Activated T-cell treated with anti-CD3 and anti-CD28 coated beads, Interleukin-2, amount 50 U/mL, for 1 hour (primary cell): ENCODE results near the gene SLC43A3.
"Not testable (repeated sequence)": the region's sequence is repeated elsewhere in the genome, so short reads cannot be mapped to it uniquely, and the experiment has no call there.

ENCODE experiments used
- DNase-seq: peaks from one replicate; pipeline ENCODE4 v3.0.0-alpha.2; 2020

The SLC43A3 gene

GRCh38 chr11:57403802-57404147 is 23.1 kb downstream of the SLC43A3 start:
- no peak for DNase-seq

- not testable (repeated sequence) for DNase-seq
These were observed 23.7 kb downstream of the SLC43A3 start for GRCh38 chr11:57403003-57403801.

- no peak for DNase-seq
These were observed 24.5 kb downstream of the SLC43A3 start for GRCh38 chr11:57402188-57403002.

GRCh38 chr11:57399972-57400578 is 26.8 kb downstream of the SLC43A3 start:
- DNase-seq, result no peak

GRCh38 chr11:57399221-57399620 is 27.7 kb downstream of the SLC43A3 start:
- no peak for DNase-seq

- DNase-seq, result no peak
These were observed 29.4 kb downstream of the SLC43A3 start for GRCh38 chr11:57397394-57397990.

GRCh38 chr11:57396744-57397143 is 30.2 kb downstream of the SLC43A3 start:
- DNase-seq, result no peak

- DNase-seq, result no peak
These were observed 30.9 kb downstream of the SLC43A3 start for GRCh38 chr11:57395905-57396623.

- DNase-seq, result no peak
These were observed 32.5 kb downstream of the SLC43A3 start for GRCh38 chr11:57394203-57394965.

- DNase-seq, result no peak
These were observed 34.2 kb downstream of the SLC43A3 start for GRCh38 chr11:57392763-57393105.

- no peak for DNase-seq
These were observed 34.7 kb downstream of the SLC43A3 start for GRCh38 chr11:57392066-57392762.

- no peak for DNase-seq
These were observed 35.4 kb downstream of the SLC43A3 start for GRCh38 chr11:57391539-57391938.

GRCh38 chr11:57391111-57391510 is 35.8 kb downstream of the SLC43A3 start:
- no peak for DNase-seq

GRCh38 chr11:57390535-57390934 is 36.4 kb downstream of the SLC43A3 start, which contains the start of gene PRG2:
Gene PRG2, minus strand, starts transcription at chr11:57390650. Its CDS starts 706 bp downstream, at chr11:57389944.
- DNase-seq, result no peak

- no peak for DNase-seq
These were observed 39.5 kb downstream of the SLC43A3 start for GRCh38 chr11:57387289-57388030.

- no peak for DNase-seq
These were observed 40.6 kb downstream of the SLC43A3 start for GRCh38 chr11:57386178-57386940.

GRCh38 chr11:57380975-57381374 is 45.9 kb downstream of the SLC43A3 start, which contains the start of gene PRG3:
Gene PRG3, minus strand, starts transcription at chr11:57381150. Its CDS starts 442 bp downstream, at chr11:57380708.
- DNase-seq, result no peak

- DNase-seq, result no peak
These were observed 47.2 kb downstream of the SLC43A3 start for GRCh38 chr11:57379732-57380131.

GRCh38 chr11:57378186-57378585 is 48.7 kb downstream of the SLC43A3 start:
- no peak for DNase-seq

GRCh38 chr11:57377107-57377506 is 49.8 kb downstream of the SLC43A3 start:
- no peak for DNase-seq
